T-helper 2 cell (primary cell): ENCODE data around the gene TXLNA.
"Not testable (repeated sequence)": the region's sequence is repeated elsewhere in the genome, so short reads cannot be mapped to it uniquely, and the experiment has no call there.

ENCODE experiments used
- DNase-seq, 5 experiments: peaks; one replicate each; pipeline versions ENCODE4 v3.0.0 to v3.0.0-alpha.2; 2012 to 2022
- total RNA-seq, 2 donors: gene quantifications; one replicate each; lab custom pipeline; 2026; lab: John Stamatoyannopoulos, UW

Gene TXLNA
- total RNA-seq, result 58.6 to 89.6 reads per million in 2 donors

GRCh38 chr1:32179443-32180185 is at the start of gene TXLNA:
Gene TXLNA (plus strand): TSS chr1:32179675. CDS start chr1:32180346, 671 bp downstream.
- peak; percentile 81 to 92 (median 83) for DNase-seq

DNA sequence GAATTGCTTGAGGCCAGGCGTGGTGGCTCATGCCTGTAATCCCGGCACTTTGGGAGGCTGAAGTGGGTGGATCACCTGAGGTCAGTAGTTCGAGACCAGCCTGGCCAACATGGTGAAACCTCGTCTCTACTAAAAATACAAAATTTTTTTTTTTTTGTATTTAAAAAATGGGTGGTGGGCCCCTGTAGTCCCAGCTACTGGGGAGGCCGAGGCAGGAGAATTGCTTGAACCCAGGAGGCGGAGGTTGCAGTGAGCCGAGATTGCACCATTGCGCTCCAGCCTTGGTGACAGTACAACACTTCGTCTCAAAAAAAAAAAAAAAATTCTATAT is 45.6 kb upstream of the TXLNA start:
- not testable (repeated sequence) for DNase-seq

DNA sequence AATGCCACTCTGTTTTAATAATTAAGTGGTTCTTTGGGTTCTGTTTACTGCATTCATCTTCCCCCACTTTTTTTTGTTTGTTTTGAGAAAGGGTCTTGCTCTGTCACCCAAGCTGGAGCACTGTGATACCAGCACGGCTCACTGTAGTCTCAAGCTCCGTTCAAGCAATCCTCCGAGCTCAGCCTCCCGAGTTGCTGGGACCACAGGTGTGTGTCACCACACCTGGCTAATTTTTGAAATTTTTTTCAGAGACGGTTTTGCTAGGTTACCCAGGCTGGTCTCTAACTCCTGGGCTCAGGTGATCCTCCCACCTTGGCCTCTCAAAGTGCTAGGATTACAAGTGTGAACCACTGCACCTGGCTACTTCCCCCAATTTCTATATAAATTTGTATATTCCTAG is 42.4 kb upstream of the TXLNA start:
- no peak for DNase-seq

- no peak for DNase-seq
Observed at GRCh38 chr1:32138965-32139364, 40.5 kb upstream of the TXLNA start.

DNA sequence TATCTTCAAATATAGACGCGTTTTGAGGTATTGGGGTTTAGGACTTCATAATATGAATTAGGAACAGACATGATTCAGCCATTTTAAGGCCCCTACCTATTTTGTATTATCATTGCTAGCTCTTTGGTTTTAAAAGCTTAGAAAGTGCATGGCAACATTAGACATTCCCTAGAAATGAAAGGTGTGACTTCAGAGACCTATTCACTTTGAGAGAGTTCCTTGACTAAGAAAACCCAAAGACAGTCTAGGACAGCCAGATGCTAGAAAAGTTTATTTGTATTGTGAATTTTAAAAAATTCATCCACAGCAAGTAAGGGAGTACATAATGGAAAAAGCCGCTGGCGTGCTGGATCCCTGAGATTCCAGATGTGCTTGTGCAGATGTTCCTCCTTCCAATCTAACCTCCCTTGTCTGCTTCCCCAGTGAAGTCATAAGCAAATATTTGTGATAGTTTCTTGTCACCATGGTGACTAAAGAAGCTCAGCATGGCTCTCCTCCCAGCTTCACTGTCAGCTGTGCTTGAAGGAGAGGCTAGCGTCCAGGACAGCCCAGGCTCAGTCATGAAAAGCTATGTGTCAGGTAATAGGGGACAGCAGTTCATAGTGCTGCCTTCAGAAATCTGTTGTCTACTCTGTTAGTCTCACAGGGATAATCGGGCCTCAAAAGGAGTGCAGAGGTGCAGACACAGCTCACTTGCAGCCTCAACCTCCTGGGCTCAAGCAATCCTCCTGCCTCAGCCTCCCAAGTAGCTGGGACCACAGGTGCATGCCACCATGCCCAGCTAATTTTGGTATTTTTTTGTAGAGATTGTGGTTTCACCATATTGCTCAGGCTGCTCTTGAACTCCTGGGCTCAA is 36.8 kb upstream of the TXLNA start:
- DNase-seq, result peak in 1 of 5 experiments; percentile 19

GRCh38 chr1:32143302-32143695 is 36.2 kb upstream of the TXLNA start:
- DNase-seq, result not testable (repeated sequence)

DNA sequence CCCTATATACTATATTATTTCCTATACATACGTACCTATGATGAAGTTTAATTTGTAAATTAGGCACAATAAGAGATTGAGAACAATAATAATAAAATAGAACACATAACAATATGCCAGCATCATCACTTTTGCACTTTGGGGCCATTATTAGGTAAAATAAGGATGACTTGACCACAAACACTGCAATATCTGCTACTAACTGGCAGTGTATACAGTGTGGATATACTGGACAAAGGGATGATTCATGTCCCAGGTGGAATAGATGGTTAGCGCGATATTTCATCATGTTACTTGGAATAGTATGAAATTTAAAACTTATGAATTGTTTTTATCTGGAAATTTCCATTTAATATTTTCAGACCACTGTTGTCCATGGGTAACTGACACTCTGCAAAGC is 35.4 kb upstream of the TXLNA start:
- no peak for DNase-seq

DNA sequence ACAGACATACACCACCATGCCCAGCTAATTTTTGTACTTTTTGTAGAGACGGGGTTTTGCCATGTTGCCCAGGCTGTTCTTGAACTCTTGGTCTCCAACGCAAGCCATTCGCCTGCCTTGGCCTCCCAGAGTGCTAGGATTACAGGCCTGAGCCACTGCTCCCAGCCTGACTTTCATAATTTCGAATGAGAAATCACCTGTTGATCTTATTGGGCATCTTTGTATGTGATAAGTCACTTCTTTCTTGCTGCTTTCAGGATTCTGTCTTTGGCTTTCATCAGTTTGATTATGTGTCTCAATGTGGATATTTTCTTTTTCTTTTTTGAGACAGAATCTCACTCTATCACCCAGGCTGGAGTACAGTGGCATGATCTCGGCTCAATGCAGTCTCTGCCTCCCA is 31.7 kb upstream of the TXLNA start:
- DNase-seq, result not testable (repeated sequence)

GRCh38 chr1:32150847-32151246 is 28.6 kb upstream of the TXLNA start:
- no peak for DNase-seq

DNA sequence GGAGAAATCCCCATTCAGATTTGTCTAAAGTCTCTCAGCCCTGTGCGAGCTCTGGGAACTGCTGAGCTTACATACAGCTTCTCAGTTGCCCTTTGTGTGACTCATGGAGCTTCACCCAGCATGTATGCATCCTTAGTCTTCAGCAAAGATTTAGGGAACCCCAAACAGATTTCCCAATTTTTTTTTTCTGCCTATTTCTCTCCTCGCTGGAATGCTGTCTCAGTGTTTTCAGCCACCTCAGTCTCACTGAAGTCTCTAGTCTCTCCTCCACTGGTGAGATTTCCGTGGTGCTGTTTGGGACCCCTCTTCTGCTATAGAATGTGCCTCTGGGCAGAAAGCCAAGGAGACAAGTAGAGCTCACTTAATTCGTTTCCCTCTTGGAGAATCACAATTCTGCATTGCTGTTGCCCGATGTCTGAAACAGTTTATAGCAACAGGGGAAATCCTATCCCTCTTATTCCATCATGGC is 28.1 kb upstream of the TXLNA start:
- DNase-seq, result no peak

DNA sequence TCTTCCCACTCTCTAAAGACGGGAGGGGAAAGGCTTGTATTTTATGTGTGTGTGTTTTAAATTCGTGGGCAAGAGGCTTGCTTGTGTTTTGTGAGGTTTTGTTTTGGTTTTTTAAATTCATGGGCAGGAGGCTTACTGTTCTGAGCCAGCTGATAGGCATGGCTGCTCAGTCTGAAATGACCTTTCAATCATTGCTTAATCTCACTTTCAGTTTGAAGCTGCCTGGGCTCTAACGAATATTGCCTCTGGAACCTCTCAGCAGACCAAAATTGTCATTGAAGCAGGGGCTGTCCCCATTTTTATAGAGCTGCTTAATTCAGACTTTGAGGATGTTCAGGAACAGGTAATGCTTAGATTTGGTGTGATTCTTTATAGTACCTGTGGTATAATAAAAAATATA is 20.3 kb upstream of the TXLNA start:
- peak in 1 of 5 experiments; percentile 33 for DNase-seq

DNA sequence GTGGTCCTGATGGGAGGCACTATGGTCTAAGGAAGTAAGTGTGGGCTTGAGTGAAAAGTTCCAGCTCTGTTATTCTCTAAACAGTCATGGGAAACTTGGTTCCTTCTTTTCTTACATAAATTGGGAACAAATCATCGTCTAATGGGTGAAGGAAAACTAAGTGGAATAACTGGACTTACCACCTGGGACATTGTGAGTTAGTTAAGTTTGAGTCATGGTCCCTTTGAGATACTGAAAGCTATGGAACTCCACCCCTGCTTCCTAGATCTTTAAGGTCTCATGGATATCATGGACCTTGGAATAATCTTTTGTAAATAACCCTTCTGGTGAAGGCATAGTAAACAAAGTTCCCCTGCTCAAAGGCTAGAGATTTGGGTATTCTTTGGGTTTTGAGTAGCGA is 16.1 kb upstream of the TXLNA start:
- DNase-seq, result no peak

DNA sequence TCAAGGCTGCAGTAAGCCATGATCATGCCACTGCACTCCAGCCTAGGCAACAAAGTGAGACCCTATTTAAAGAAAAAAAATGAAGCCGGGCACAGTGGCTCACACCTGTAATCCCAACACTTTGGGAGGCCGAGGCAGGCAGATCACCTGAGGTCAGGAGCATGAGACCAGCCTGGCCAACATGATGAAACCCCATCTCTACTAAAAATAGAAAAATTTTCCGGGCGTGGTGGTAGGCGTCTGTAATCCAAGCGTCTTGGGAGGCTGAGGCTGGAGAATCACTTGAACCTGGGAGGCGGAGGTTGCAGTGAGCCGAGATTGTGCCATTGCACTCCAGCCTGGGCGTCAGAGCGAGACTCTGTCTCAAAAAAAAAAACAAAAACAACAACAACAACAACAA is 13.8 kb upstream of the TXLNA start:
- DNase-seq, result not testable (repeated sequence)

GRCh38 chr1:32170991-32171390 is 8.5 kb upstream of the TXLNA start:
- no peak for DNase-seq

DNA sequence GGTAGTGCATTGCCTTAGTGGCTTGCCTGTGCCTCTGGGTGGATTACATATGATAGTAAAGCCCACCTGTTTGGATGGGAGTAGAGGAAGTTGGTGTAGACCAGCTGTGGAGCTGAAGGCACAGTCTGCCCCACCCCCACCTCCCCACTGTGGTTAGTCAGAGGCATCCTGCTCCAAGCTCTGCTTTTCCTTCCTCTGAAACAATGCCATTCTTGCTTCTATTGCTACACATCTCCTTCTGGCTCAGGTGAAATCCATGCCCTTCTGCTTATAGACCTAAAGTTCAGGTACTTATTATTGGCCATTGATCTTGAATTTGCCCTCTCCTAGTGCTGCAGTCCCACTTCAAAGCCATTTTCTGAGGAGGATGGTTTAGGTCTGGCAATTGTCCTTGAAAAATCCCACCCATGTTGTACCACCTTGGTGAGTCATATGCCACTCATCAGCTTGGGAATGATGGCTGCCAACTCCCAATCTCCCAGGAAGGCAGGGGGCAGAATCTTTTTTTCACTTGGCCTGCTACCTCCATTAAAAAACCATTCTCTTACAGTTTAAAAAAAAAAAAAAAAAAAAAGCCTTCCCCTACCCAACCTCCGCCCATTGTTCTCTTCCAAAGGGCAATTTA is 6.7 kb upstream of the TXLNA start:
- DNase-seq, result no peak

- no peak for DNase-seq
Observed at GRCh38 chr1:32178380-32179192, 889 bp upstream of the TXLNA start.

GRCh38 chr1:32179193-32179442 is 357 bp upstream of the TXLNA start:
- no peak for DNase-seq

DNA sequence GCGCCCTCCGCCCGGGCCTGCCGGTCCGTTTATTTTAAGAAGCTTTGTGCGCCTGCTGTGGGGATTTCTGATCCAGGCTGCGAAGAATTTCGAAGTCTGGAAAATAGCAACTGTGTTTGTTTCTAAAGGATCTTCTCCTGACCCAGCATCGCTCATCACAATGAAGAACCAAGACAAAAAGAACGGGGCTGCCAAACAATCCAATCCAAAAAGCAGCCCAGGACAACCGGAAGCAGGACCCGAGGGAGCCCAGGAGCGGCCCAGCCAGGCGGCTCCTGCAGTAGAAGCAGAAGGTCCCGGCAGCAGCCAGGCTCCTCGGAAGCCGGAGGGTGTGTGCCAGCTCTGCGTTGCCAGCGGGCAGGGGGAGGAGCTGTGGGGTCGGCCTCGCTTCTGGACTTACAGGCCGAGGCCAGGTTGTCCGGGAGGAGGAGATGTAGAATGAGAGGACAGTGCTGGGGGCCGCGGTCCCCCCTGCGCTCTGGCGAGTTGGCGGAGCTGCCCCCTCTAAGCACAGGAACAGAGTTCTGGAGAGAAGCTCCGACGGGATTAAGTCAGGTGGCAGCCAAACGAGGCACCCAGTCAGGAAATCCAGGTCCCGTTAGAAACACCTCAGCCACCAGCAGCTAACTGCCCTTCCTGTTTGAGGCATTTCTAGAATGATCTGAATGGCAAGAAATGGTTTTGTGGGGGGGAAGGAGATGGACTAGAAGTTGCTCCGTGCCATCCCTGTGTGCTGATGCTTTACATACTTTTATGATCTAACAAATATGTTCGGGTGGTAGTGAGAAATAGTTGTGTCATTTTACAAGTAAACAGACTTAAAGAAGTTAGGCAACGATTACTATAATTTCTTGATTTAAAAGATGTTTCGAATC is 948 bp downstream of the TXLNA start:
- DNase-seq, result peak in 3 of 5 experiments; percentile 9 to 65 (median 12)

DNA sequence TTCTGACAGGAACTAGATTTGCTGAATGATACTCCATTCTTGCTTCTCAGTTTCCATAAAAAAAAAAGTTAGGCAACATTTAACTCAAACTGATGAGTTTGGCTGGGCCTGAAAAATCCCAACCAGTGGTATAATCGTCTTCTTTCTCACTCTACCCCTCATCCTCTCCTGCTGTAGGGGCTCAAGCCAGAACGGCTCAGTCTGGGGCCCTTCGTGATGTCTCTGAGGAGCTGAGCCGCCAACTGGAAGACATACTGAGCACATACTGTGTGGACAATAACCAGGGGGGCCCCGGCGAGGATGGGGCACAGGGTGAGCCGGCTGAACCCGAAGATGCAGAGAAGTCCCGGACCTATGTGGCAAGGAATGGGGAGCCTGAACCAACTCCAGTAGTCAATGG is 1.6 kb downstream of the TXLNA start:
- DNase-seq, result no peak

DNA sequence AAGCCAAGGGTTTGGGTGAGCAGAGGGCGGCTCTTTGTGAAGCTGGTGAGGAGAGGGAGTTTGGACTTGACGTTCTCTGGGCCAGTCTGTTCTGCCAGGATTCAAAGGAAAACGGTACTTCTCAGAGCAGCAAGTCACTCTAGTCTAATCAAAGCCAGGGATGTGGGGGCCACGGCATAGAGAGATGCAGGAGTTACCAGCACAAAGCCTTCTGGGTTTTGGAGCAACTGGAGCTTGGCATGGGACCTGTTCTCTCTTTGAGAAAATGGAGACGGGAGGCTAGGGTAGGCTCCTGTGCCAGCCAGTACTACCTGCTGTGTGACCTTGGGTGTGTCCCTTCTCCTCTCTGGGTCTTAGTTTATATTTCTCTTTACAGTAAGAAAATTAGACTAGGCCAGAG is 2.1 kb downstream of the TXLNA start:
- DNase-seq, result no peak

DNA sequence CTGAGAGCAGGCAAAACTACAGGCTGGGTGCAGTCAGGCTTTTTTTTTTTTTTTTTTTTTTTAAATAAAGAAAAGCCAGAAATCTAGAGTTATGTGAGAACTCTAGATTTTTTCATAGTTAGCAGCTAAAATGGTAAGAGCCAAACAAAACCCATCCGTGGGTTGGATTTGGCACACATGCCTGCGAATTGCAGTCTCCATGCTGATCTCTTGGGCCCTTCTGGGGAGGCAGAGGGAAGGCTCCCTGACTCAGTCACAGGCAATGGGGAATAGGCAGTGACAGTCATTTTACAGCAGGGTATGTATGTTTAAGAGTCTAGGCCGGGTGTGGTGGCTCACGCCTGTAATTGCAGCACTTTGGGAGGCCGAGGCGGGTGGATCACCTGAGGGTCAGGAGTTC is 2.6 kb downstream of the TXLNA start:
- DNase-seq, result no peak

GRCh38 chr1:32184650-32185049 is 5.2 kb downstream of the TXLNA start:
- DNase-seq, result no peak
